DMS153 treated with DMSO at 0.1 percent for 48 hours (cell line): ENCODE measurements around the gene SFR1.

Experiments
- DNase-seq: peaks from one replicate; lab custom pipeline; 2025; ENCODE audit not compliant: unreplicated experiment; lab: John Stamatoyannopoulos, UW

Gene SFR1

GRCh38 chr10:104104418-104104817, 17.6 kb upstream of the SFR1 start:
- DNase-seq: no peak

DNA sequence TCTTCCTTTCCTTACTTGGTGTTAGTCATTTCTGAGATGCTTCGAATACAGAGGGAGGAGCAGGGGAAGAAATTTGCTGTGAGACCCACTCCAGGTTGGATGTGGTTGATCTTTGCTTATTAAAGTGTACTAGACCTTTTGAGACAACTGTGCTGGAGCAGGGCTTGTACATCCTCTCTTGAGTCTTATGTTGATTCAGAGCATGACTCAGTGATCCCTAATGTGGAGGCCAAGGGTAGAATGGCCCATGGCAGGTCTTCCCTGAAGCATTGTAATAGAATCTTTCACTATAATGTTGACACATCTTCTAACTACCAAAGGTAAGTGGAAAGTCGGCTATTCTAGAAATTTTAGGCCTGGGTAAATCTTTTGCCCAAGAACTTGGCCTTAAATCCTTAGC, 17.0 kb upstream of the SFR1 start:
- DNase-seq: no peak

DNA sequence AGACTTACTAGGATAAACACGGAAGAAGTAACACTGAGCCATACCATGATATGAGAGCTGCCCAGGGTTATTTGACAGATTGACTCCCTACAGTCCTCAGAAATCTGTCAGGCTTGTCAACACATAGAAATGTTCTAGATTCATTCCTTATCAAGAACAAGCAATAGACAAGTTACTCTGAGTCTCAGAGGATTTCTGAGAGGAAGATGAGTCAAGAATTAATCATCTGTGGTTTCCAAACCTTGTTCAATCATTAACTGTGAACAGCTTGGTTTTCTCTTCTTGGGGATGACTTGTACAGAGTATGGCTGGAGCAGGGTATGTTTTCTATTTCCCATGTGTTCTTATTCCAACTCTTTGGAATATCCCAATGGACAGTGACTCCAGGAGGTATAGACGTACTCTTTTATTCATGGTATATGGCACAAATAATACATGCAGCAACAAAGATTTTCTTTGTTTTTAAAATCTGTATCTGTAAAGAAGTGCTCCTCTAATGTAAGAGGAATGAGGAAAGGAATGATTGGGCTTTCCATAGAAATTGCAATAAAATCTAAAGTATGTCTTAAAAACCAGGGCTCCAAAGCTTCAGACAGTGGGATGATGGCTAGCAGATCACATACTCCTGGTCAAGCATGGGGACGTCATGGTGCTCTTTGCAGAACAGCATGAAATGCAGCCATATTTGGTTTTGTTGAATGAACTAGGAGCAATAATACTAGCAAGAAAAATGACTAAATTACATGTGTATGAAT, 11.9 kb upstream of the SFR1 start:
- no peak for DNase-seq

- DNase-seq: no peak
Measured at GRCh38 chr10:104113376-104113956, 8.5 kb upstream of the SFR1 start.

GRCh38 chr10:104117839-104118323, 4.1 kb upstream of the SFR1 start:
- DNase-seq: peak; percentile 91

- no peak for DNase-seq
Measured at GRCh38 chr10:104119996-104120395, 2.0 kb upstream of the SFR1 start.

- DNase-seq: no peak
Measured at GRCh38 chr10:104120512-104120902, 1.5 kb upstream of the SFR1 start.

DNA sequence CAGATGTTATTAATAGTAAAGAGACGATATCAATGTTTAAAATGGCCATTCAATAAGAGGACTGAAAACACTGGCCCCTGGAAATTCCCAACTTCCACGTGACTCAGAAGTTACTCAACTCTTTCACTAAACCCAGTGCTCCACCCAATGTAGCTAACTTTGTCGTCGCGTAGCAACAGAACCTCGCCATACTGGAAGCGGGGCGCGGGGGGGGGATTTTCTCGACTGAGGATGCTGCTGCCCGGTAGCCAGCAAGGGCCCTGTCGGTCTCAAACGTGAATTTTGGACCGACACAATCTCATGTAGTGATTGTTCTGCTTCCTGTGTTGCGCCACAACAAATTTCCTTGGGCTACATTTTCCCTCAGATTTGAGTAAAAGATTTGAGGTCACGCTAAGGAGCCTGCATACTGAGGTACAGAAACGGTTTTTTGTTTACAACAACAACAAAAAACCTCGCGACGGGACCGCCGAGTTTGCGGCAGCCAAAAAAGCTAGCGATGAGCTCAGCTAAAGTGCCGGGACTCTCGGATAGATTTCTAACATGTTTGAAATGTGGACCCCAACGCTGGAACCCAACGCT, 977 bp upstream of the SFR1 start:
- peak; percentile 35 for DNase-seq

- peak; percentile 85 for DNase-seq
Measured at GRCh38 chr10:104122225-104123107, 495 bp downstream of the SFR1 start.

- peak; percentile 17 for DNase-seq
Measured at GRCh38 chr10:104123397-104123796, 1.4 kb downstream of the SFR1 start.

DNA sequence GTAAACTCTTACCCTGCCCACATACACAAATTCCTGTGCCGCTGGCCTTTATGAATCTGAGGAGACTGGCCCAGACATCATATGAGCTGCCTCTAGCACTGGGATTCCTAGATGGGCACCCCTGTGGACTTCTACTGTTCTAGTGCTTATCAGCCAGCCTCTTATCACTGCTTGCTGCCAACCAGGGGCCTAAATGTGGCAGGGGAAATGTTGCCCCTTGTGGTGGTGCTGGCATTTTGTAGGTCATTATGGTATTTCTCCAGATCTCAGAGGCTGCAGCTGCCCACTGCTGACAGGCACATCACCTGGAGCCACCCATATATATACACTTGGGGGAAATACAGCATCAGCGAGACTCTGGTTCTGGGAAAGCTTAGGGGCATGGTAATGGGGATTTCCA, 5.4 kb downstream of the SFR1 start:
- DNase-seq: peak; percentile 9

DNA sequence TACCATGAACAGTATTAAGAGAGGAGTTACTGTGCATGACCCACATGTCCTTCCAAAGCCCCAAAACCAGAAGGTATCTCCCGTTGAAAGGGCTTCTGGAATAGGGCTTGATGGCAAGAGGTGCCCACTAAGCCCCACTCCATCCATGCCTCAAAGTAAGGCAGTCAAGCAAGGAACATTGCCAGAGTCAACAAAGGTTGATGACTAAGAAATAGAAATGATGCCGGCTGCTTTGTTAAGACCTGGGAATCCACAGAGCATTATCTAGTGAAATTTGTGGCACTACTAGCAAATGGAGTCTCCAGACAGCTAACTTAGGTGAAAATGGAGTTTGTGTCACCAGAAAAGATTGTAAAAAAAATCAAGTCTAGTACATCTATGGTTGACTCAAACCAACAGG, 6.2 kb downstream of the SFR1 start:
- no peak for DNase-seq

GRCh38 chr10:104130041-104130440, 8.1 kb downstream of the SFR1 start:
- no peak for DNase-seq

GRCh38 chr10:104138131-104138530, 16.2 kb downstream of the SFR1 start:
- no peak for DNase-seq

GRCh38 chr10:104139221-104139620, 17.2 kb downstream of the SFR1 start:
- DNase-seq: no peak

DNA sequence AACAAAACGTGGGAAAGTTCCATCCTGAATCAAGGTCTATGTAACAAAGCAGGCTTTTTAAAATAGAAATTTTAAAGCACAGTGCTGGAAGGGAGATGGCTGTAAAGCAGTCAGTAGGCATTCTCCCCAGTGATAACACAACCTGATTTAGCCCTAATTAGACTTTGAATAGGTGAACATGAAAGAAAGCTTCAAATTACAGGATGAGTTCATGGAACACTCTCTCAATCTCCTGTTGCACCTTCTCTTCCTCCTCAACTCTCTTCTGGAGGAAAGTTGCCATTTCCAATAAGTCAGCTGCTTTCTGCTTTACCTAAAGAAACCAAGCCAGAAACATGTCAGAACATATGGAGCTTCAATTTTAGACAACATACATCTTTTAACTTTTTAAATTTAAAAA, 20.1 kb downstream of the SFR1 start:
- DNase-seq: no peak

DNA sequence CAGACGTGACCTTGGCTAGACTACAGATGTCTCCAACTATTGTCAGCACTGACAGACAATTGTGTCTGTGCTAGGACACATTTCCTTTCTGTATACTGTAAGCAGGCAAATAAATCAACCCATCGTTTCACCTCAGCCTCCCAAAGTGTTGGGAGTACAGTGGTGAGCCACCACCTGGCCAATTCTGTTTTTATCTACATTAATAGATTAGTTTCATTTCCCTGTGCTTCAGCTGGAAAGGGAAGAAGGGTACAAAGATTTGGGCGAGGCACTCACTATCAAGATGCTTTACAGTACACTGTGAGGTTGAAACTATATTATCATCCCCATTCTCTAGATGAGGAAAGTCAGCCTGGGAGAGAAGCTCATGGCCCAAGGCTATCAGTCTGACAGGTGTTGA, 21.9 kb downstream of the SFR1 start:
- no peak for DNase-seq

- DNase-seq: no peak
Measured at GRCh38 chr10:104144931-104145330, 23.0 kb downstream of the SFR1 start.

GRCh38 chr10:104146882-104147281, 24.9 kb downstream of the SFR1 start:
- DNase-seq: no peak

- DNase-seq: no peak
Measured at GRCh38 chr10:104150139-104150538, 28.2 kb downstream of the SFR1 start.

DNA sequence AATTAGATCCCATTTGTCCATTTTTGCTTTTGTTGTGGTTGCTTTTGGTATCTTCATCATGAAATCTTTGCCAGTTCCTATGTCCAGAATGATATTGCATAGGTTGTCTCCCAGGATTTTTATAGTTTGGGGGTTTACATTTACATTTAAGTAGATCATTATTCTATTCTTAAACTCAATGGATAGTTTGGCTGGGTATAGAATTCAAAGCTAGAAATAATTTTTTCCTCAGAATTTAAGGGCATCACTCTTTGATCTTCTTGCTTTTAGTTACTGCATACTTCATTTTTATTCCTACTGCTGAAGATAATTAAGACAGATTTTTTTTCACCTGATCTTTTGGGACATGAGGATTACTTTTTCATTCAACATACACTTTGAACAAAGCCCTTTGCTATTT, 29.8 kb downstream of the SFR1 start:
- no peak for DNase-seq
